HG03342 (cell line): ENCODE data around the gene PLPPR2.
A peak's percentile ranks its signal among the peaks of the same experiment; 100 is the strongest.
"Not testable (repeated sequence)": the region's sequence is repeated elsewhere in the genome, so short reads cannot be mapped to it uniquely, and the experiment has no call there.

Experiments used
- ATAC-seq: cut with Tn5 transposase; IDR thresholded peaks from one replicate; pipeline ENCODE4 v1.9.1; 2021; ENCODE audit warnings: mild to moderate bottlenecking, moderate library complexity; ENCODE audit not compliant: unreplicated experiment

Gene PLPPR2

GRCh38 chr19:11367528-11367927, 12.3 kb downstream of the PLPPR2 start:
- ATAC-seq: no peak

- ATAC-seq: no peak
Measured at GRCh38 chr19:11370744-11371143, 15.5 kb downstream of the PLPPR2 start.

GRCh38 chr19:11373166-11373884, 18.1 kb downstream of the PLPPR2 start:
- ATAC-seq: no peak

DNA sequence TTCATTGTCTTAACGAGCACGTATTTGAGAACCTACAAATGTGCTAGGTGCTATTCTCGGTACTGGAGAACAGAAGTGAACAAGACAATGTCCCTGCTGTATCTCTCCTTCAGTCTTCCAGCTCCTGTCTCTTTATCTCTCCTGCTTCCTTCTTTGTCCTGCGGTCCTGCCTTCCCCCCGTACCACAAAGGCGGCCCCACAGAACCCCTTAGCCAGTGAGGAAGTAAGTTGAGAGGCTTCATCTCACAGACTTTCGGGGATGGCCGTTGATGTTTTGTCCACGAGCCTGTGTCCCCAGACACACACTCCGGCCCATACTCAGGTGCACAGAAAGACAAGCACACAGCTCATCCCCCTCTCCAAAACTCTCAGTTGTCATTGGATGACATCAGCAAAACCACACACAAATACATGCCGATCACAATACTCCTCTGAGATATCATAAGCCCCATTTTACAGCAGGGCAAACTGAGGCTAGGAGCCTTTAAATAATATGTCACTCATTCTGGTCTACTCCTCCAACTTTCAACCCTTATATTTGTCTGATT, 18.7 kb downstream of the PLPPR2 start:
- ATAC-seq: no peak

DNA sequence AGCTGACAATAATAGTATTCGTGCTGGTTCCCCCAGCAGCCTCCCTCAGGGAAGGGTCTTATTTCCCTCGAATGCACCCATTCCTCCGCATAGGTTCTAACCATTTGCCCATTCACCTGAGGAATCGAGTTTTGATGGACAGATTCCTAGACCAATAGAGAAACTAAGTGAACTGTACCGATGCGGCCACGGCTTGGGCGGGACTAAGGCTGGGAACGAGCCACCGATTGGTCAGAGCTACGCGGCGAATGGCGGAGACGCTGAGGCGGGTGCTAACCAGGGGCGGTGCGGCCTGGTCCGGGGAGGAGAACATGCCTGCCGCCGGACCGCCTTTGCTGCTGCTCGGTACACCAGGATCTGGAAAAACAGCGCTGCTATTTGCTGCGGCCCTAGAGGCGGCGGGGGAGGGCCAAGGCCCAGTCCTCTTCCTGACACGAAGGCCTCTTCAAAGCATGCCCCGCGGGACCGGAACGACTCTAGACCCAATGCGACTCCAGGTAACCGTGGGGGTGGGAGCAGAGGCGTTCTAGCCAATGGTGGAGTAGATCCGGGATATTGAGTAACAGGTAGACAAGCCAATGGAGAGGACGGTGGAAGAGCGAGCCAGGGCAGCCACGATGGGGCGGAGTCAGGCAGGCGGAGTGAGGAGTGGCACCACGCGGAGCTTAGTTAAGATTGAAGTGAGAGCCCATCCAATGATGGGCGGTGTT, 19.4 kb downstream of the PLPPR2 start, which contains the start of gene SWSAP1:
Gene SWSAP1 (plus strand): TSS at position 234 of the 710 bp plus-strand sequence. CDS start 15 bp downstream, at position 249.
- ATAC-seq: peak; percentile 91

- no peak for ATAC-seq
Measured at GRCh38 chr19:11375143-11375948, 20.1 kb downstream of the PLPPR2 start.

DNA sequence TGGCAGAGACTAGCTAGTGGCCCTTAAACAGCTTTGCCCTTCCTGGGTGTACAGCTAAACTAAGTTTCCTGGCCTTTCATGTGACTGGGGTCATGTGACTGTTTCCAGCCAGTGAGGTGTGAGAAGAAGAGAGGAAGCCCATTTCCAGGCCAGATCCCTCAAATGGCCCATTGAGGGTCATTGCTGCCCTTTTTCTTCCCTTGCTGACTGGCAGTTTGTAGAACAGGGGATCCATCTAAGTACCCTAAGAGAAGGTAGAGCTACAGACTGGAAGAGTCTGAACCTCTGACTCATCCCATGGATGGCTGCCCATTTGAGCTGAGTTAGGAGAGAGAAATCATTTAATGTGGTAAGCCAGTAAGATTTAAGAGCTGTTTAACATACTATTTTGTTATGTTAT, 22.0 kb downstream of the PLPPR2 start:
- ATAC-seq: no peak

GRCh38 chr19:11377756-11378155, 22.5 kb downstream of the PLPPR2 start:
- no peak for ATAC-seq

- ATAC-seq: no peak
Measured at GRCh38 chr19:11378319-11379189, 23.3 kb downstream of the PLPPR2 start.

DNA sequence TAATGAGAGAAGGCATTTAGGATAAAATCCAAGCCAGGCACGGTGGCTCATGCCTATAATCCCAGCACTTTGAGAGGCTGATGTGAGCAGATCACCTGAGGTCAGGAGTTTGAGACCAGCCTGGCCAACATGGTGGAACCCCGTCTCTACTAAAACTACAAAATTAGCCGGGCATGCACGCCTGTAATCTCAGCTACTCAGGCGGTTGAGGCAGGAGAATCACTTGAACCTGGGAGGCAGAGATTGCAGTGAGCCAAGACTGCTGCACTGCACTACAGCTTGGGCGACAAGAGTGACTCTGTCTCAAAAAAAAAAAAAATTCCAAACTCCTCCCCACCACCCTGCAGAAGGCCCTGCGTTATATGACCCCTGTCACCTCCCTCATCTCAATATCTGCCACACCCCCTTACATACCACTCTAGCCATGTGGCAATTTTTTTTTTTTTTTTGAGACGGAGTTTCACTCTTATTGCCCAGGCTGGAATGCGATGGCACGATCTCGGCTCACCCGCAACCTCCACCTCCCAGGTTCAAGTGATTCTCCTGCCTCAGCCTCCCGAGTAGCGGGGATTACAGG, 24.1 kb downstream of the PLPPR2 start:
- ATAC-seq: not testable (repeated sequence)

DNA sequence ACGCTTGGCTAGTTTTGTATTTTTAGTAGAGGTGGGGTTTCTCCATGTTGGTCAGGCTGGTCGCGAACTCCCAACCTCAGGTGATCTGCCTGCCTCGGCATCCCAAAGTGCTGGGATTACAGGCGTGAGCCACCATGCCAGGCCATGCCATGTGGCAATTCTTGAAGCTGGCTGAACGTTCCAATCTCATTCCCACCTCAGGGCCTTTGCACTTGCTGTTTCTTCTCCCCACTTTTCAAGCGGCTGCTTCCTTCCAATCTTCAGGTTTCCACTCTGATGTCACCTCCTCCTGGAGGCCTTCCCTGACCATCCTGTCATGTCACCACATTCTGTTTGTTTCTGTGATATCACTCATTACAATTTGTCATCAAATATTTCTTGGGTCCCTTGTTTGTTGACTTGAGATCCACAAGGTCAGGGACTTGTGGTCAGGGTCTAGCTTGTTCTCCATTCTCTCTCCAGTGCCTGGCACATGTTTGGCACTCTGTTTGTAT, 24.7 kb downstream of the PLPPR2 start:
- ATAC-seq: no peak

DNA sequence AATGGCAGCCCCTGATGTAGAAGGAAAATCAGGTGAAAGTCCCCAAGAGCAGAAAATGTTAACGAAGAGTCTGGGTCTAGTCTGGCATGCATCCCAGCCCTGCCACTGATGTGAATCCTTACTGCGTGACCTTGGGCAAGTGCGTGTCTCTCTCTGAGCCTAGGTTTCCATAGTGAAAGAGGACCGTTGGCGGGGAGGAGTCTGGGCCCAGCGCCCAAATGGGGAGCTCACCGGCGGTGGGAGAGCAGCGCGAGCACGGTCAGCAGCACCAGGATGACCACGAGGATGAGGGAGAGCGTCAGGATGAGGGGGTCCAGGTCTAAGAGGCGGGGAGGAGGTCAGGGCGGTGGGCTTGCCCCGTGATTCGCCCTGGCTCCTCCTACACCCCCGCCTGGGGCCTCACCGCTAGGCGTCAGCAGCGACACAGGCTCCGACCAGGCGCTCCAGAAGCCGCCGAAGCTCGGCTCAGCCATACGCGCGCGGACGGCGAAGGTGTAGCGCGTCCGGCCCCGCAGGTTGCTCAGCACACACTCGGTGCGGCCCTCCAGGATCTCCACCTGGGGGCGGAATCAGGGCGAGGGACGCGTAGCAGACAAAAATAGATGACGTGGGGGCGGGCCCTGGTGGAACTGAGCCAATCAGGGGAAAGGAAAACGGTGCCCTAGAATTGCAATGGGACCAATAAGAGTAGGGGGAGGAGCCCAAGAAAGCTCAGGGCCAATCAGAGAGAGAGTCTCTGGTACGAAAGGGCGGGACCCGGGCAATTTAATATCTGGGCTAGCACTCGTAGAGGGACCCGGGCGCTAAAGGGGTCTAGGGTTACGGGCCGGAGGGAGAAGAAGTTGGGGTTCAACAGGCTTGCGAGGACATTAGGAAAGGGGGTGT, 25.7 kb downstream of the PLPPR2 start:
- peak; percentile 78 for ATAC-seq

GRCh38 chr19:11382898-11383705, 27.9 kb downstream of the PLPPR2 start:
- no peak for ATAC-seq

GRCh38 chr19:11383706-11384048, 28.4 kb downstream of the PLPPR2 start:
- no peak for ATAC-seq

GRCh38 chr19:11384778-11385129, 29.5 kb downstream of the PLPPR2 start:
- no peak for ATAC-seq

- ATAC-seq: no peak
Measured at GRCh38 chr19:11387162-11388034, 32.2 kb downstream of the PLPPR2 start.

- no peak for ATAC-seq
Measured at GRCh38 chr19:11390359-11390758, 35.1 kb downstream of the PLPPR2 start.
